GM23338 (cell line): ENCODE results near the gene BPIFB1. TPM values are rescaled to one million over a fixed set of nuclear protein-coding genes. Genes with fewer than 3 reads are reported as not detected.

Experiments used
- ATAC-seq: fragments of 200-7000 bp; cut with Tn5 transposase; 3 replicates; pipeline ENCODE4 v1.9.1; 2020
- DNase-seq: peaks from one replicate; pipeline ENCODE4 v3.0.0-alpha.2; 2015; ENCODE audit warnings: low spot score
- H2AFZ ChIP-seq: fragments of 200-600 bp; sonication (generic); 2 replicates; pipeline ENCODE4 v1.8.0; 2016; ENCODE audit warnings: antibody characterized with exemption, mild to moderate bottlenecking, moderate library complexity
- H3F3A ChIP-seq: fragments of 200-600 bp; sonication (generic); replicated peaks from 2 replicates; pipeline ENCODE4 v1.8.0; 2017; ENCODE audit warnings: antibody characterized with exemption, mixed run types, low read depth
- H3K27ac ChIP-seq: fragments of 200-600 bp; sonication (generic); 2 replicates; pipeline ENCODE4 v1.6.1; 2016; ENCODE audit warnings: low read depth
- H3K27me3 ChIP-seq: fragments of 200-600 bp; sonication (generic); 2 replicates; pipeline ENCODE4 v1.8.0; 2016; ENCODE audit warnings: mild to moderate bottlenecking, mixed run types, moderate library complexity; ENCODE audit not compliant: insufficient read depth
- H3K36me3 ChIP-seq: fragments of 200-600 bp; sonication (generic); 2 replicates; pipeline ENCODE4 v1.8.0; 2016; ENCODE audit warnings: mild to moderate bottlenecking; ENCODE audit not compliant: insufficient read depth
- H3K4me1 ChIP-seq: fragments of 200-600 bp; sonication (generic); 2 replicates; pipeline ENCODE4 v1.8.0; 2016; ENCODE audit warnings: mild to moderate bottlenecking, moderate library complexity; ENCODE audit not compliant: insufficient read depth
- H3K4me2 ChIP-seq: fragments of 200-600 bp; sonication (generic); 2 replicates; pipeline ENCODE4 v1.7.1; 2017; ENCODE audit warnings: mixed run types
- H3K4me3 ChIP-seq: fragments of 200-600 bp; sonication (generic); 2 replicates; pipeline ENCODE4 v1.6.1; 2016; ENCODE audit warnings: mixed run types
- H3K79me2 ChIP-seq: fragments of 200-600 bp; sonication (generic); replicated peaks from 2 replicates; pipeline ENCODE4 v1.8.0; 2017; ENCODE audit warnings: mild to moderate bottlenecking; ENCODE audit not compliant: insufficient read depth
- H3K9me2 ChIP-seq: fragments of 200-600 bp; sonication (generic); 2 replicates; pipeline ENCODE4 v1.8.0; 2017; ENCODE audit not compliant: insufficient read depth
- H4K20me1 ChIP-seq: fragments of 200-600 bp; sonication (generic); replicated peaks from 2 replicates; pipeline ENCODE4 v1.8.0; 2017; ENCODE audit warnings: mild to moderate bottlenecking; ENCODE audit not compliant: insufficient read depth
- H3K27ac Mint-ChIP-seq: 2 replicates; pipeline ENCODE4 v1.8.0; 2020; ENCODE audit warnings: inconsistent platforms, mild to moderate bottlenecking, moderate library complexity, mixed read lengths
- H3K27me3 Mint-ChIP-seq: 3 replicates; pipeline ENCODE4 v1.8.0; 2022; ENCODE audit warnings: low read depth, mild to moderate bottlenecking, moderate library complexity, mixed read lengths, inconsistent platforms; ENCODE audit not compliant: insufficient read depth, poor library complexity
- H3K36me3 Mint-ChIP-seq: 3 replicates; pipeline ENCODE4 v1.8.0; 2021; ENCODE audit warnings: low read depth, mild to moderate bottlenecking, inconsistent platforms, moderate library complexity, mixed read lengths
- H3K4me1 Mint-ChIP-seq: 3 replicates; pipeline ENCODE4 v1.8.0; 2020; ENCODE audit warnings: mild to moderate bottlenecking, inconsistent platforms, mixed read lengths
- H3K4me3 Mint-ChIP-seq: 3 replicates; pipeline ENCODE4 v1.8.0; 2021; ENCODE audit warnings: moderate library complexity, mild to moderate bottlenecking, inconsistent platforms, mixed read lengths
- H3K9me3 Mint-ChIP-seq: 3 replicates; pipeline ENCODE4 v1.8.0; 2020; ENCODE audit warnings: moderate library complexity, mild to moderate bottlenecking, inconsistent platforms, mixed read lengths
- CREB1 ChIP-seq: fragments of 250-450 bp; sonication (Bioruptor Pico); IDR thresholded peaks from 2 replicates; pipeline ENCODE4 v1.5.0; 2020; ENCODE audit warnings: low read depth, mild to moderate bottlenecking, moderate library complexity
- CTCF ChIP-seq, 2 experiments: fragments of 200-600 bp in 1 of 2; sonication (generic) in 1 of 2; conservative IDR thresholded peaks; 2 replicates each; pipeline versions ENCODE4 v1.5.1 to v1.6.1; 2016 to 2017; ENCODE audit warnings: antibody characterized with exemption in 2 of 2, low read depth in 2 of 2, mild to moderate bottlenecking in 2 of 2, moderate library complexity in 1 of 2
- ETS1 ChIP-seq: IDR thresholded peaks from 2 replicates; pipeline ENCODE4 v1.6.1; 2016; ENCODE audit warnings: antibody characterized with exemption
- NANOG ChIP-seq: IDR thresholded peaks from 2 replicates; pipeline ENCODE4 v1.6.1; 2016; ENCODE audit warnings: antibody characterized with exemption, borderline replicate concordance
- POLR2AphosphoS5 ChIP-seq: IDR thresholded peaks from 2 replicates; pipeline ENCODE4 v1.6.1; 2016; ENCODE audit warnings: antibody characterized with exemption, low read depth
- ZNF114 ChIP-seq: fragments of 250-450 bp; sonication (Bioruptor Pico); IDR thresholded peaks from 2 replicates; pipeline ENCODE4 v1.5.0; 2020; ENCODE audit warnings: mild to moderate bottlenecking, moderate library complexity
- ZNF462 ChIP-seq: fragments of 250-450 bp; sonication (Bioruptor Pico); IDR thresholded peaks from 2 replicates; pipeline ENCODE4 v1.5.0; 2020; ENCODE audit warnings: mild to moderate bottlenecking, moderate library complexity
- polyA plus RNA-seq: library from polyadenylated mRNA; unstranded; fragments of >200 nt; fragmentation: Nextera tagmentation; extraction: Ambion mirVana; gene quantifications from 2 replicates; pipeline ENCODE4 v1.2.1, GENCODE V29; 2016
- total RNA-seq: library from RNA; depleted of rRNA; stranded (reverse); fragments of >200 nt; shearing (Covaris generic); gene quantifications from 2 replicates; pipeline ENCODE4 v1.2.3, GENCODE V29; 2014

BPIFB1 gene
- total and polyA plus RNA-seq, 2 experiments from 2014 or later: not detected

- no peak for TF ChIP-seq ZNF462 (CRISPR knock-in tag)
- TF ChIP-seq CREB1 (CRISPR knock-in tag): no peak
- TF ChIP-seq POLR2AphosphoS5: no peak
- TF ChIP-seq ZNF114 (CRISPR knock-in tag): no peak
Observed at GRCh38 chr20:33234050-33234449, 49.0 kb upstream of the BPIFB1 start (continued).

GRCh38 chr20:33235696-33236095 is 47.3 kb upstream of the BPIFB1 start, which contains the start of gene BPIFA1:
BPIFA1 (plus strand) TSS chr20:33235996; CDS start chr20:33237712, 1,716 bp downstream.
- no peaks in the 10 kb centered on the region for H3K27me3 ChIP-seq
- H3K4me3 ChIP-seq: no peak within 1 kb of the TSS
- Mint-ChIP-seq H3K4me3 (no peak within 1 kb of the TSS), H3K27ac (no peak within 1 kb of the TSS), H3K36me3 (no peaks in the 10 kb centered on the region; the same call in 2 of the 3 replicates), H3K9me3 (no peaks in the 10 kb centered on the region), H3K4me1 (no peaks in the 10 kb centered on the region; the same call in 2 of the 3 replicates), H3K27me3 (no peaks in the 10 kb centered on the region)
- H3K4me1 ChIP-seq: no peaks in the 10 kb centered on the region
- H3K36me3 ChIP-seq: no peaks in the 10 kb centered on the region
- H2AFZ ChIP-seq: no peak within 1 kb of the TSS
- ATAC-seq (no peak), DNase-seq (no peak)
- no peaks in the 10 kb centered on the region for H3F3A ChIP-seq
- H3K79me2 ChIP-seq: no peaks in the 10 kb centered on the region
- no peaks in the 10 kb centered on the region for H3K9me2 ChIP-seq
- H3K4me2 ChIP-seq: no peak within 1 kb of the TSS
- H4K20me1 ChIP-seq: no peaks in the 10 kb centered on the region
- H3K27ac ChIP-seq: no peak within 1 kb of the TSS
- TF ChIP-seq ETS1 (no peak), ZNF462 (CRISPR knock-in tag) (no peak), NANOG (no peak), CTCF (conservative IDR thresholded peaks at IDR 0.05; ENCODE audit: low read depth in 2 of 2) (no peak), POLR2AphosphoS5 (no peak)
